Body of pancreas (tissue), 4 donors: ENCODE data around the gene SYMPK. TPM values are rescaled to one million over a fixed set of nuclear protein-coding genes. Genes with fewer than 3 reads are reported as not detected.

Experiments
- ATAC-seq: fragments of 150-250 bp; one replicate; pipeline ENCODE4 v1.9.1; 2016
- DNase-seq, 4 donors: peaks; one replicate each; pipeline ENCODE4 v3.0.0-alpha.2; 2019
- H3K27ac ChIP-seq, 4 donors: fragments of 200-600 bp; sonication (generic); 1 replicate in 3 of 4; 2 replicates in 1 of 4; pipeline versions ENCODE4 v1.5.1 to v1.6.1; 2016 to 2019; ENCODE audit warnings: mild to moderate bottlenecking in 1 of 4, mixed read lengths in 1 of 4, moderate library complexity in 1 of 4
- H3K27me3 ChIP-seq, 2 donors: fragments of 200-600 bp; sonication (generic); one replicate each; pipeline ENCODE4 v1.6.0; 2016; ENCODE audit warnings: mild to moderate bottlenecking in 1 of 2
- H3K36me3 ChIP-seq, 2 donors: fragments of 200-600 bp; sonication (generic); replicated peaks in 1 of 2; 2 replicates each; pipeline ENCODE4 v1.5.1; 2016; ENCODE audit warnings: low read depth in 2 of 2; ENCODE audit not compliant: insufficient read depth in 1 of 2
- H3K4me1 ChIP-seq: fragments of 200-600 bp; sonication (generic); one replicate; pipeline ENCODE4 v1.6.0; 2016
- H3K4me3 ChIP-seq, 2 donors: fragments of 200-600 bp; sonication (generic); 1 replicate in 1 of 2; 2 replicates in 1 of 2; pipeline ENCODE4 v1.5.1; 2016 to 2019
- H3K9me3 ChIP-seq, 3 donors: fragments of 200-600 bp; sonication (generic); 1 replicate in 2 of 3; 2 replicates in 1 of 3; pipeline ENCODE4 v1.5.1; 2016
- POLR2A ChIP-seq, 3 donors: fragments of 450-650 bp; IDR thresholded peaks; one replicate each; pipeline ENCODE4 v1.6.1; 2016; ENCODE audit warnings: antibody characterized with exemption in 3 of 3, mild to moderate bottlenecking in 2 of 3
- WGBS, 2 donors: methylation state at CpG; one replicate each; pipeline ENCODE4 v1.1.5; 2017; 5-methylcytosine and 5-hydroxymethylcytosine counted together
- intact Hi-C: fragments of 100-400 bp; cut with DNase I; formaldehyde crosslinking; loops from one replicate; pipeline ENCODE4 v1.15.1; 2023
- total RNA-seq, 2 donors: library from RNA; depleted of rRNA; stranded (reverse); fragments of >200 nt; gene quantifications; one replicate each; pipeline ENCODE4 v1.1.0, GENCODE V29; 2016
- TF ChIP-seq, protein P1 (sequence below), 7 experiments: fragments of 450-650 bp in 4 of 7; fragments of 200-600 bp in 3 of 7; sonication (generic) in 3 of 7; IDR thresholded peaks; one replicate each; pipeline ENCODE4 v1.5.1; 2016 to 2019; ENCODE audit warnings: antibody characterized with exemption in 7 of 7

SYMPK gene
- total RNA-seq, 2 donors from 2014 or later: 23.3 to 32.3 TPM

- ATAC-seq (no peak), DNase-seq (peak in 3 of 4 donors; percentile 49 to 61 (median 52))
- no peak for TF ChIP-seq POLR2A (IDR thresholded peaks at IDR 0.05)
- TF ChIP-seq, protein P1, sequence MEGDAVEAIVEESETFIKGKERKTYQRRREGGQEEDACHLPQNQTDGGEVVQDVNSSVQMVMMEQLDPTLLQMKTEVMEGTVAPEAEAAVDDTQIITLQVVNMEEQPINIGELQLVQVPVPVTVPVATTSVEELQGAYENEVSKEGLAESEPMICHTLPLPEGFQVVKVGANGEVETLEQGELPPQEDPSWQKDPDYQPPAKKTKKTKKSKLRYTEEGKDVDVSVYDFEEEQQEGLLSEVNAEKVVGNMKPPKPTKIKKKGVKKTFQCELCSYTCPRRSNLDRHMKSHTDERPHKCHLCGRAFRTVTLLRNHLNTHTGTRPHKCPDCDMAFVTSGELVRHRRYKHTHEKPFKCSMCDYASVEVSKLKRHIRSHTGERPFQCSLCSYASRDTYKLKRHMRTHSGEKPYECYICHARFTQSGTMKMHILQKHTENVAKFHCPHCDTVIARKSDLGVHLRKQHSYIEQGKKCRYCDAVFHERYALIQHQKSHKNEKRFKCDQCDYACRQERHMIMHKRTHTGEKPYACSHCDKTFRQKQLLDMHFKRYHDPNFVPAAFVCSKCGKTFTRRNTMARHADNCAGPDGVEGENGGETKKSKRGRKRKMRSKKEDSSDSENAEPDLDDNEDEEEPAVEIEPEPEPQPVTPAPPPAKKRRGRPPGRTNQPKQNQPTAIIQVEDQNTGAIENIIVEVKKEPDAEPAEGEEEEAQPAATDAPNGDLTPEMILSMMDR (IDR thresholded peaks at IDR 0.05): no peak
- no peaks in the 10 kb centered on the region for H3K9me3 ChIP-seq
- H3K27ac ChIP-seq: peak overlapping the region; percentile 79 to 96 (median 90)
- H3K4me1 ChIP-seq: peaks cover 96% of the 10 kb centered on the region
- no peak overlapping the region for H3K4me3 ChIP-seq
- no peaks in the 10 kb centered on the region for H3K27me3 ChIP-seq
- WGBS, 2 donors: 32 to 53% methylated on average over 3 to 8 of the region's 8 CpGs
- intact Hi-C loops: no loop called here
- no peaks in the 10 kb centered on the region for H3K36me3 ChIP-seq
Measured at GRCh38 chr19:45879055-45879454, 16.1 kb upstream of the SYMPK start.

- H3K4me1 ChIP-seq: peaks cover 98% of the 10 kb centered on the region
- intact Hi-C loops: no loop called here
- ATAC-seq: peak; percentile 20
- WGBS, 2 donors: 25 to 33% methylated on average over 11 of the region's 11 CpGs
- H3K27me3 ChIP-seq: no peaks in the 10 kb centered on the region
- H3K9me3 ChIP-seq: no peaks in the 10 kb centered on the region
- peak; percentile 83 to 96 (median 90) for DNase-seq
- TF ChIP-seq POLR2A (IDR thresholded peaks at IDR 0.05): peak in 2 of 3 donors; percentile 25 to 33
- TF ChIP-seq, protein P1 (IDR thresholded peaks at IDR 0.05): no peak
- no peak overlapping the region for H3K4me3 ChIP-seq
- peak overlapping the region; percentile 79 to 96 (median 90) for H3K27ac ChIP-seq
- H3K36me3 ChIP-seq: no peaks in the 10 kb centered on the region
Measured at GRCh38 chr19:45878043-45878794, 15.3 kb upstream of the SYMPK start.

- H3K4me1 ChIP-seq: peaks cover 100% of the 10 kb centered on the region
- H3K9me3 ChIP-seq: no peaks in the 10 kb centered on the region
- peak overlapping the region; percentile 79 to 96 (median 90) for H3K27ac ChIP-seq
- H3K36me3 ChIP-seq: no peaks in the 10 kb centered on the region
- H3K4me3 ChIP-seq: no peak overlapping the region
- peak; percentile 27 to 74 (median 44) for TF ChIP-seq POLR2A (IDR thresholded peaks at IDR 0.05)
- TF ChIP-seq, protein P1 (IDR thresholded peaks at IDR 0.05): no peak
- DNase-seq (peak; percentile 65 to 87 (median 85)), ATAC-seq (peak; percentile 48)
- 4 to 25% methylated on average over 21 to 41 of the region's 41 CpGs for WGBS, 2 donors
- no peaks in the 10 kb centered on the region for H3K27me3 ChIP-seq
- intact Hi-C loops: no loop called here
Measured at GRCh38 chr19:45876411-45877197, 13.7 kb upstream of the SYMPK start.

- no peaks in the 10 kb centered on the region for H3K36me3 ChIP-seq
- H3K4me3 ChIP-seq: no peak overlapping the region
- H3K27me3 ChIP-seq: no peaks in the 10 kb centered on the region
- intact Hi-C loops: no loop called here
- DNase-seq (no peak), ATAC-seq (no peak)
- TF ChIP-seq, protein P1 (IDR thresholded peaks at IDR 0.05): no peak
- no peak for TF ChIP-seq POLR2A (IDR thresholded peaks at IDR 0.05)
- peak overlapping the region; percentile 79 to 96 (median 90) for H3K27ac ChIP-seq
- H3K9me3 ChIP-seq: no peaks in the 10 kb centered on the region
- 26 to 53% methylated on average over 4 of the region's 4 CpGs for WGBS, 2 donors
- H3K4me1 ChIP-seq: peaks cover 95% of the 10 kb centered on the region
Measured at GRCh38 chr19:45876161-45876410, 13.1 kb upstream of the SYMPK start.
